Activated naive CD4-positive, alpha-beta T cell treated with anti-CD3 and anti-CD28 coated beads, Interleukin-2, amount 10 ng/mL, durations not matched to agents 7 days and 5 days (primary cell): ENCODE results near the gene XPO5.
"Not testable (repeated sequence)": the region's sequence is repeated elsewhere in the genome, so short reads cannot be mapped to it uniquely, and the experiment has no call there.

ENCODE experiments used
- CTCF ChIA-PET: fragments of 350-600 bp; sonication (Branson Sonifier 250); formaldehyde crosslinking; loops from one replicate; lab custom pipeline; 2021; ENCODE audit warnings: antibody characterized with exemption; lab: Charles Lee
- DNase-seq: peaks from one replicate; pipeline ENCODE4 v3.0.0-alpha.2; 2020
- H3K27ac Mint-ChIP-seq: one replicate; pipeline ENCODE4 v1.8.0; 2021; ENCODE audit warnings: mild to moderate bottlenecking, moderate library complexity, mixed read lengths
- H3K27me3 Mint-ChIP-seq: one replicate; pipeline ENCODE4 v1.8.0; 2021; ENCODE audit warnings: mild to moderate bottlenecking, mixed read lengths
- H3K36me3 Mint-ChIP-seq: one replicate; pipeline ENCODE4 v1.8.0; 2021; ENCODE audit warnings: mixed read lengths
- H3K4me1 Mint-ChIP-seq: one replicate; pipeline ENCODE4 v1.8.0; 2021; ENCODE audit warnings: mixed read lengths
- H3K4me3 Mint-ChIP-seq: one replicate; pipeline ENCODE4 v1.8.0; 2021; ENCODE audit warnings: mild to moderate bottlenecking, moderate library complexity, mixed read lengths
- H3K9me3 Mint-ChIP-seq: one replicate; pipeline ENCODE4 v1.8.0; 2021; ENCODE audit warnings: mixed read lengths

Gene XPO5

DNA sequence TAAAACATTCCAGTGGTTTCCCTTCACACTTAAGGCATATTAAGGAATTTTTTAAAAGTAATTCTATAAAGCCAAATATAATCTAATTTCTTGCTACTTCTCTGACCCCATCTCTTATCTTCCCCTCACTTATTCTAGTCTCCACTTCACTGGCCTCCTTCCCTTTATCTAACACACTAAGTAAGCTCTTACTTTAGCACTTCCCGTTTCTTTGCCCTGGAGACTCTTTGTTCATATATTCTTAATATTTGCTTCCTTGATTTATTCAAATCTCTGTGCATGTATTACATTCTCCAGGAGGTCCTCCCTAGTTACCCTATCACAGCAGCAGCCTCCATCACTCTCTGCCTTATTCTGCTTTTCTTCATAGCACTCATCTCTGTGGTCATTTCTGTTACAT lies 33.0 kb upstream of the XPO5 start:
- no peaks in the 10 kb centered on the region for H3K9me3 Mint-ChIP-seq
- H3K36me3 Mint-ChIP-seq = peaks cover 43% of the 10 kb centered on the region
- CTCF ChIA-PET = interaction anchor here (0.7 to 3.0 kb wide), 15 partner anchors 9 to 471 kb away, joined by 3 to 23 read pairs (median 5); partner anchors contain the start of genes GTPBP2 and MAD2L1BP
- no peak overlapping the region for H3K27ac Mint-ChIP-seq
- H3K27me3 Mint-ChIP-seq = no peaks in the 10 kb centered on the region
- H3K4me3 Mint-ChIP-seq = no peak overlapping the region
- no peak for DNase-seq
- H3K4me1 Mint-ChIP-seq = peaks cover 5% of the 10 kb centered on the region

DNA sequence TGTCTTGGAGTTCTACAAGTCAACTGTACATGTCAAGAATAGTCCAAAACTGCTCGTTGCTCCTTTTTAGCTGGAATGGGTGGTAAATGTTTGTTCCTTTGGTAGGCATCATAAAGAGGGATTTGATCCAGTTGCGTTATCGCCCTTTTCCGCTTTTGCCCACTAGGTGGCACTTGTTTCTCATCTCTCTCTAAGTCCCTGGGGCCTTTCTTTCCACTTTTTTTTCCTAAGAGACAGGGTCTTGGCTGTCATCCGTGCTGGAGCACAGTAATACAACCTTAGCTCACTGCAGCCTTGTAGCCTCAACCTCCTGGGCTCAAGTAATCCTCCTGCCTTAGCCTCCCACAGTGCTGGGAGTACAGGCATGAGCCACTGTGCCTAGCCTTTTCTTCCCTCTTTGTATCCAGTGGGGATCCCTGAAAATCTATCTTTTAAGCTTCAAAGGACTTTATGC lies 32.5 kb upstream of the XPO5 start:
- Mint-ChIP-seq H3K9me3 (no peaks in the 10 kb centered on the region), H3K4me3 (no peak overlapping the region), H3K27me3 (no peaks in the 10 kb centered on the region), H3K4me1 (peaks cover 5% of the 10 kb centered on the region), H3K36me3 (peaks cover 42% of the 10 kb centered on the region), H3K27ac (peak overlapping the region; percentile 6)
- peak; percentile 76 for DNase-seq
- CTCF ChIA-PET = interaction anchor here (0.6 to 3.0 kb wide), 16 partner anchors 9 to 471 kb away, joined by 3 to 23 read pairs (median 5); partner anchors contain the start of genes GTPBP2 and MAD2L1BP

DNA sequence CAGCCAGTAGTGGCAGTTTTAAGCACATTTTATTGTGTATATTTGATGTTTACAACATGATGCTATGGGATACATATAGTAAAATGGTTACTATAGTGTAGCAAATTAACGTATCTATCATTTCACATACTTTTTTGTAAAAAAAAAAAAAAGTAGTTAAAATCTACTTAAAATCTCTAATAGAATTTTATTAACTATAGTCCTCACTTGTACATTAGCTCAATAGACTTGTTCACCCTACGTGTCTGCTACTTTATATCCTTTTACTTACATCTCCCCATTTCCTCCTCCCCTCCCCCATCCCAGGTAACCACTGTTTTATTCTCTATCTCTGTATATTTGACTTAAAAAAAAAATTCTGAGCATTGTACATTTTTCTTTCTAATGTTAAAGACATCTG lies 30.2 kb upstream of the XPO5 start:
- no peak overlapping the region for H3K4me3 Mint-ChIP-seq
- no peaks in the 10 kb centered on the region for H3K27me3 Mint-ChIP-seq
- CTCF ChIA-PET = interaction anchor here (0.7 to 1.0 kb wide), 2 partner anchors 14 to 343 kb away, joined by 3 read pairs; no protein-coding TSS in a partner anchor
- H3K9me3 Mint-ChIP-seq = no peaks in the 10 kb centered on the region
- peaks cover 45% of the 10 kb centered on the region for H3K36me3 Mint-ChIP-seq
- H3K4me1 Mint-ChIP-seq = peaks cover 5% of the 10 kb centered on the region
- no peak overlapping the region for H3K27ac Mint-ChIP-seq
- no peak for DNase-seq

DNA sequence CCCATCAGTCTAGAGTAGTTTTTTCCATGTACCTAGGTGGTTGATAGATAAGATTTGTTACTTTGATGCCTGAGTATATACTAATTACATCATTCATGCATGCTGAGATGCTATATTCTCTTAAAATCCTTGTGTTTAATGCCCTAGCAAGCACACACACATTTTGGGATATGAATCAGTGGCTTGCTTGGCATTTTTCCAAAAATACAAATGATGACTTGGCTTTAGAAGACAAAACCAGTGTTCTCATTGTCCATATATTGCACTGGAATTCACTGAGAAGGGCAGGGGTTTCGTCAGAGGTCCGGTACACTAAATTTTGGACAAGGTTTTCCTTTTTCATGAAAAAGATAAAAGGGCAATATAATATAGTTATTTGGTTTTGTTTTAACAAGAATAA lies 28.3 kb upstream of the XPO5 start:
- no peak overlapping the region for H3K27ac Mint-ChIP-seq
- CTCF ChIA-PET = interaction anchor here (1.0 kb wide), 2 partner anchors 14 to 61 kb away, joined by 3 to 4 read pairs; no protein-coding TSS in a partner anchor
- no peak for DNase-seq
- peaks cover 3% of the 10 kb centered on the region for H3K4me1 Mint-ChIP-seq
- no peak overlapping the region for H3K4me3 Mint-ChIP-seq
- peaks cover 48% of the 10 kb centered on the region for H3K36me3 Mint-ChIP-seq
- H3K27me3 Mint-ChIP-seq = no peaks in the 10 kb centered on the region
- no peaks in the 10 kb centered on the region for H3K9me3 Mint-ChIP-seq

DNA sequence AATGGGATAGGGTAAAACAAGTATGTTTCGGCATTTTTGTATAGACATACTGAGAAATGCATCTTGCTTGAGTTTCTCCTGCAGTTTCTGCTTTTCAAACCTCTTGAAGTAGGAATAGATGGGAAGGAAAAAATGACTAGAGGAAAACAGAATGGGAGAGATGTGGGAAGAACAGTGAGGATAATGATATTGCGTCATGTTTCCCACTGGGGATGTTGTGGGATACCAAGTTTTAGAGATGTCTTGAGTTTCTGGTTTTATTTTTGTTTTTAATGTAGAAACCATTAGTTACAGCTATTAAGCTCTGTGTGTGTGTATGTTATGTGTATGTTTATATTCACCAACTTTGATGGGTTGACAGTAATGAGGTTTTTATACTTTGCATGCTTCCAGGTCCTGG lies 24.8 kb upstream of the XPO5 start:
- Mint-ChIP-seq H3K4me3 (no peak overlapping the region), H3K36me3 (peaks cover 50% of the 10 kb centered on the region), H3K27me3 (no peaks in the 10 kb centered on the region), H3K4me1 (no peaks in the 10 kb centered on the region), H3K9me3 (no peaks in the 10 kb centered on the region), H3K27ac (no peak overlapping the region)
- CTCF ChIA-PET = no interaction called here
- DNase-seq = no peak

DNA sequence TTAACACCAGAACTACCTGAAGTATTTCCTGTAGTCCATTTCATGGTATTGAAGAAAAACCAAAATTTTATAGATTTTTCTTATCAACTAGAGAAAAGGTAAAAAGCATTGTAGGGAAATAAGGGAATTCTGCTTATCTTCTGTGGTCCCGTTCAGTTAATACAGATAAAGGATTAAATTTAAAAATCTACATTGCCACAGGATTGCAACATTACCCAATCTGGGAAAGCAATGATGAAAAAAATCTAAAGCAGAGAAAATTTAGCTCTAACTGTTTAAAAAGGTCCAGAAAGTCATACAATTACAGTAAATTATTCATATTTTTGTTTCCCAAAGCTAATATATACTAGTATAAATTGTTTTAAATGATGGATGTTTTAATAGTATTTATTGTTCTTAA lies 18.1 kb upstream of the XPO5 start:
- Mint-ChIP-seq H3K4me1 (peaks cover 4% of the 10 kb centered on the region), H3K9me3 (no peaks in the 10 kb centered on the region), H3K4me3 (no peak overlapping the region), H3K36me3 (peaks cover 36% of the 10 kb centered on the region), H3K27ac (no peak overlapping the region), H3K27me3 (no peaks in the 10 kb centered on the region)
- DNase-seq = no peak
- CTCF ChIA-PET = interaction anchor here (1.0 to 2.1 kb wide), 3 partner anchors 13 to 19 kb away, joined by 3 to 5 read pairs (median 4); no protein-coding TSS in a partner anchor

DNA sequence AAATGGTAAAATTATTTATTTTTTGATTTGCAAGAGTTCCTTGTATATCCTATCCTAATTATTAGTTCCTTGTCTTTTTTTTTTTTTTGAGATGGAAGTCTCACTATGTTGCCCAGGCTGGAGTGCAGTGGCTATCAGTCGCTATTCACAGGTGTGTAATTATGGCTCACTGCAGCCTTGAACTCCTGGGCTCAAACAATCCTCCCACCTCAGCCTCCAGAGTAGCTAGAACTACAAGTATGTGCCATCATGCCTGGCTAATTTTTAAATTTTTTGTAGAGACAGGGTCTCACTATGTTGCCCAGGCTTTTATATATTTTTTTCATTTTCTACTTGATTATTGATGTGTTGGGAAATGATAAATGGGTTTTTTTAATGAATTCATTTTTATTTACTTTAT lies 13.7 kb upstream of the XPO5 start:
- peaks cover 53% of the 10 kb centered on the region for H3K36me3 Mint-ChIP-seq

DNA sequence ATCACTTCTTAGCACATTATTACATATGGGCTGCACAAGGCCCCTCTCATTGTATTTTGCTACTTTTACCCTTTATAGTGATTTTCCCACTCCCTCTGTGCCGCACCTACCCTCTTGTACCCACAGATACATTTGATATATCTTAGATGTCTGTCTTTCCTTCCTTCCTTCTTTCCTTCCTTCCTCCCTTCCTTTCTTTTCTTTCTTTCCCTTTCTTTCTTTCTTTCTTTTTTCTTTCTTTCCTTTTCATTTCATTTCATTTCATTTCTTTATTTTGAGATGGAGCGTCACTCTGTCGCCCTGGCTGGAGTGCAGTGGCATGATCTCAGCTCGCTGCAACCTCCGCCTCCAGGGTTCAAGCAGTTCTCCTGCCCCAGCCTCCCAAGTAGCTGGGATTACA lies 12.4 kb upstream of the XPO5 start:
- Mint-ChIP-seq H3K9me3 (no peaks in the 10 kb centered on the region), H3K4me1 (peaks cover 40% of the 10 kb centered on the region), H3K36me3 (peaks cover 65% of the 10 kb centered on the region), H3K27ac (no peak overlapping the region), H3K4me3 (no peak overlapping the region), H3K27me3 (no peaks in the 10 kb centered on the region)
- no peak for DNase-seq
- CTCF ChIA-PET = no interaction called here

More for the DNA sequence above, 13.7 kb upstream of the XPO5 start:
- H3K27me3 Mint-ChIP-seq, H3K4me3 Mint-ChIP-seq, CTCF ChIA-PET, DNase-seq, H3K9me3 Mint-ChIP-seq, H3K27ac Mint-ChIP-seq: not testable (repeated sequence)
- peaks cover 27% of the 10 kb centered on the region for H3K4me1 Mint-ChIP-seq

DNA sequence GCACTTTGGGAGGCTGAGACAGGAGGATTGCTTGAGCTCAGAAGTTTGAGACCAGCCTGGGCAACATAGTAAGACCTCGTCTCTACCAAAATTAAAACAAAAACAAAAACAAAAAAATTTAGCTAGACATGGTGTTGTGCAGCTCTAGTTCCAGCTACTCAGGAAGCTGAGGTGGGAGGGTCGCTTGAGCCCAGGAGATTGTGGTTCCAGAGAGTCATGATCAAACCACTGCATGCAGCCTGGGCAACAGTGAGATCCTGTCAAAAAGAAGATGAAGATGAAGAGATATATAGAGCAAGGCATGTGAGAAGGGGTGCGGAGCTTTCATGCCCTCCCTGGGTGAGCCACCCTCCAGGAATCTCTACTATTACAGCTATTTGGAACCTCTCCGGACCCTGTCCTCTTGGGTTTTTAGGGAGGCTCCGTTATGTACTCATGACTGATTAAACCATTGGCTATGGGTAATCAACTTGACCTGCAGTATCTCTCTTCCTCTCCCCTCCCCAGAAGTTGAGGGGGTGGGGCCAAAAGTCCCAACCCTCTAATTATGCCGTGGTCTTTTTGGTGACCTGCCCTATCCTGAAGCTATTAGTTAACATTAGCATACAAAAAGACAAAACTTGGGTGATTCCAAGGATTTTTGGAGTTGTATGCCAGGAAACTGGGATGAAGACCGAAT lies 9.2 kb upstream of the XPO5 start:
- Mint-ChIP-seq H3K4me1 (peaks cover 52% of the 10 kb centered on the region), H3K27ac (peak overlapping the region; percentile 94), H3K27me3 (no peaks in the 10 kb centered on the region), H3K36me3 (peaks cover 66% of the 10 kb centered on the region), H3K4me3 (peak overlapping the region; percentile 36), H3K9me3 (no peaks in the 10 kb centered on the region)
- CTCF ChIA-PET = interaction anchor here (0.8 kb wide), 1 partner anchor 26 kb away, joined by 3 read pairs; no protein-coding TSS in a partner anchor
- DNase-seq = peak; percentile 74

DNA sequence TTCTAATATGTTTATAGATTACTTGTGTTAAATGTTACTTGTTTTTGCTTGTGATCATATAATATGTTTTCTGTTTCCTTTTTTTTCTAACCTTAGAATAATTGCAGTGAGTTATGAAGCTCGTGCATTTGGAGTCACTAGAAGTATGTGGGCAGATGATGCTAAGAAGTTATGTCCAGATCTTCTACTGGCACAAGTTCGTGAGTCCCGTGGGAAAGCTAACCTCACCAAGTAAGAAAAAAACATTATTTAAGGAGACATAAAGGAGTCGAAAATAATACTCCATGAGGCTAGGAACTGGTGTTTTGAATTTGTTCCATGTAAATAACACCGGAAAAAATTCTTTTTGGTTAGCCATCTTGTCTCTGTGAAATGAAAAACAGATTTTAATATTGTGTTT lies 7.1 kb upstream of the XPO5 start:
- CTCF ChIA-PET = interaction anchor here (1.0 kb wide), 1 partner anchor 25 kb away, joined by 5 read pairs; no protein-coding TSS in a partner anchor
- Mint-ChIP-seq H3K27me3 (no peaks in the 10 kb centered on the region), H3K27ac (peak overlapping the region; percentile 75), H3K4me3 (no peak overlapping the region), H3K9me3 (no peaks in the 10 kb centered on the region), H3K4me1 (peaks cover 69% of the 10 kb centered on the region), H3K36me3 (peaks cover 67% of the 10 kb centered on the region)
- DNase-seq = no peak

DNA sequence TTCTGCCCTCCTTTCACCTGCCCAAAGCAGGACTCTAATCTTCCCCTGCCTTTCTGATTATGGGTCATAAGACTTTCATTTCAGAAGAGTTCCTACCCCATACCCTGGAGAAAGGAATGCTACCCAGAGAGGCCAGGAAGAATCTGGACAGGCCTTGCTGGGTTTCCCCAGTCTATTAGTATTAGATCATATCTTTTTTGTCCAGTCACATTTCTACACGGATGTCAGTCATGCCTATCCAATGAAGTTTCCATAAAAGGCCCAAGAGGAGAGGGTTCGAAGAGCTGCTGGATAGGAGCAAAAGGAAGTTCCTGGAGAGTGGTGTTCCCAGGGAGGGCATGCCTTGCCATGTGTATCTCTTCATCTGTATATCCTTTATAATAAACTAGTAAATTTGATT lies 3.3 kb upstream of the XPO5 start:
- no peaks in the 10 kb centered on the region for H3K9me3 Mint-ChIP-seq
- DNase-seq = no peak
- peak overlapping the region; percentile 55 for H3K27ac Mint-ChIP-seq
- H3K4me3 Mint-ChIP-seq = peak overlapping the region; percentile 61
- peaks cover 48% of the 10 kb centered on the region for H3K36me3 Mint-ChIP-seq
- CTCF ChIA-PET = no interaction called here
- peaks cover 59% of the 10 kb centered on the region for H3K4me1 Mint-ChIP-seq
- H3K27me3 Mint-ChIP-seq = no peaks in the 10 kb centered on the region

DNA sequence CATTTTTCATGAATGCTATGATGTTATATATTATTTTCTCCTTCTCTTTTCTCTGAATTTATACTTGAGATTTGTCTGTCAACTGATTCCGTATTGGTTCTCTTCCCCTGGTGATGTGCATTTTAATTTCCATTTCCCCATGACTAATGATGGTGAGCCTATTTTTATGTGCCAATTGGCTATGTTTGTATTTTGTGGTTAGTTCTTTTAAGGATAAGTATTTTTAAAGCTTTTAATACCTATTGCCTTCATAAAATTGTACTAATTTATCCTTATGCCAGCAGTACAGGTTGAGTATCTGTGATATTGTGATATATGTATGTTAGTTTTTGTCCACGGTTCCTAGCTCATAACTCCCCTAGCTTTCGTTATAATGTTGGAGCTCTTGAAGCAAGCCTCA lies 2.9 kb upstream of the XPO5 start:
- H3K27ac Mint-ChIP-seq = peak overlapping the region; percentile 55
- H3K27me3 Mint-ChIP-seq = no peaks in the 10 kb centered on the region
- peaks cover 55% of the 10 kb centered on the region for H3K4me1 Mint-ChIP-seq
- peaks cover 44% of the 10 kb centered on the region for H3K36me3 Mint-ChIP-seq
- peak overlapping the region; percentile 61 for H3K4me3 Mint-ChIP-seq
- DNase-seq = no peak
- CTCF ChIA-PET = no interaction called here
- no peaks in the 10 kb centered on the region for H3K9me3 Mint-ChIP-seq

DNA sequence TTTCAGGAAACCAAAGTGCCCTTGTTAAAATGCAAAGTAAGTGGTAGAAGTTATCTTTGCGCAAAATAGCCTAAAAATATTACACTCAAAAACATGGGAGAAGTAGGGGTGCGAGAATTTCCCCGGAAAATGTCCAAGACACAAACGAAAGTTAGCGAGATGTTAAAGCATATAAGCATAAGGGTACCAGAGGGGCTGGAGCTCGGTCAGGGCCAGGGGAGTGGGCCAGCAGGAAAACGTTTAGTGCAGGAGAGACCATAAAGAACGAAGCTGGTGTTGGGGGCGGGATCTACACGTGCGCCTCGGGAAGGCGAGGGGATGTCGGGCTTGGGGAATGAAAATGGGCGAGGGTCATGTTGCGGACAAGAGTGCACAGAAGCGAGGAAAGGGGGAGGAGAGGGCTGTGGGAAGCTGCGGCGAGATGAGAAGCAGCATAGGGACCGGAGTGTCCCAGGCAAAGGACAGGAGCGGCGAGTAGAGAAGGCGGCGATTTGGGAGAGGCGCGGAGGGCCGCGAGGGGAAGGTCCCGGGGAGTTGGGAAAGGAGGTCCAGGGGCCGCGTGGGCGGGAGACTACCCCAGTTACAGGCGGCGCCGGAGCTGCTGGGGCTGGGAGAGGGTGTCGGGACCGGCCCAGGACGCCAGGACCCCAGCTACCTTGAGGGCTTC lies 600 bp downstream of the XPO5 start:
- Mint-ChIP-seq H3K4me1 (peaks cover 52% of the 10 kb centered on the region), H3K36me3 (peaks cover 45% of the 10 kb centered on the region), H3K9me3 (no peaks in the 10 kb centered on the region), H3K27me3 (no peaks in the 10 kb centered on the region), H3K4me3 (peak overlapping the region; percentile 97), H3K27ac (peak overlapping the region; percentile 87)
- no peak for DNase-seq
- CTCF ChIA-PET = interaction anchor here (1.0 kb wide), 1 partner anchor 19 kb away, joined by 3 read pairs; no protein-coding TSS in a partner anchor

DNA sequence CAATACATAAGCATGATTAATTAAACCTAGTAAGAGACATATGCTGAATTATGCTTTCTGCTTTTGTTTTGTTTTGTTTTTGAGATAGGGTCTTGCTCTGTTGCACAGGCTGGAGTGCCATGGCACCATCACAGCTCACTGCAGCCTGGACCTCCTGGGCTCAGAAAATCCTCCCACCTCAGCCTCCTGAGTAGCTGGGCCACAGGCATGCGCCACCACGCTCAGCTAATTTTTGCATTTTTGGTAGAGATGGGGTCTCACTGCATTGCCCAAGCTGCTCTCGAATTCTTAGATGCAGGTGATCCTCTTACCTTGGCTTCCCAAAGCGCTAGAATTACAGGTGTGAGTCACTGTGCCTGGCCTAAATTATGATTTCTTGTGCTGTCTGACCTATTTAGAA lies 3.8 kb downstream of the XPO5 start:
- H3K27me3 Mint-ChIP-seq = no peaks in the 10 kb centered on the region
- no peak overlapping the region for H3K4me3 Mint-ChIP-seq
- peaks cover 27% of the 10 kb centered on the region for H3K4me1 Mint-ChIP-seq
- CTCF ChIA-PET = no interaction called here
- no peaks in the 10 kb centered on the region for H3K9me3 Mint-ChIP-seq
- no peak for DNase-seq
- H3K36me3 Mint-ChIP-seq = peaks cover 41% of the 10 kb centered on the region
- no peak overlapping the region for H3K27ac Mint-ChIP-seq
